Stimulated activated CD4-positive, alpha-beta T cell treated with anti-CD3 and anti-CD28 coated beads, Interleukin-12 subunit alpha, Interleukin-12 subunit beta, amount 100 ng/mL, for 4 hours (primary cell): Measurements from ENCODE around the gene HPCAL1.

Experiments
- DNase-seq: peaks from one replicate; pipeline ENCODE4 v3.0.0-alpha.2; 2020

The HPCAL1 gene

GRCh38 chr2:10269711-10270610, 32.7 kb upstream of the HPCAL1 start:
- no peak for DNase-seq

DNA sequence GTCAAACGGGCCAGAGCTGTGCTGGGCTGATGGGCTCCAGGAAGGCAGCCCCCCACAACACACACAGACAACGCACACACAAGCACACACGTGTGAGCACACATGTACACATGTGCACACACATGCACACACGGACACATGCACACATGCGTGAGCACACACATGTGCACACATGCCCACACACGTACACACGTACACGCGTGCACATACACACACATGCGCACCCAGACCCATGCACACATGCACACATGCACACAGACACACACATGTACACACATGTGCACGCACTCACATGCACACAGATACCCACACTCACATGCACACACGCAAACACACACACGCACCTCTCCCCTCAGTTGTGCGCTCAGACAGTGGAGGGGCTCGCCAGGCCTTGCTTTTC, 31.2 kb upstream of the HPCAL1 start:
- DNase-seq: no peak

- DNase-seq: no peak
These were observed 30.8 kb upstream of the HPCAL1 start for GRCh38 chr2:10271946-10272345.

DNA sequence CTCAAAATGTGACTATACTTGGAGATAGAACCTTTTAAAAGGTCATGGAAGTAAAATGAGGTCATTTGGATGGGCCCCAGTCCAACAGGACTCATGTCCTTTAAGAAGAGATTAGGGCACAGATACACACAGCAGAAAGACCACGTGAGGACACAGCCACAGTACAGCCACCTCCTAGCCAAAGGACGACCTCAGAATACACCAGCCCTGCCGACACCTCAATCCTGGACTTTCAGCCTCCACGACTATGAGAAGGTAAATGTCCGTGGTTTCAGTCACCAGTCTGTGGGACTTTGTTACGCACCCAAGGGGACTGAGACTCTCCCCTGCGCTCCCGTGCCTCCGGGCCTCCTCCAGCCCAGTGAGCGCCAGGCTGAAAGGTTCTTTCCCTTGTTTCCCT, 30.2 kb upstream of the HPCAL1 start:
- no peak for DNase-seq

GRCh38 chr2:10273215-10274175, 29.2 kb upstream of the HPCAL1 start:
- DNase-seq: no peak

- DNase-seq: no peak
These were observed 28.3 kb upstream of the HPCAL1 start for GRCh38 chr2:10274376-10274775.

DNA sequence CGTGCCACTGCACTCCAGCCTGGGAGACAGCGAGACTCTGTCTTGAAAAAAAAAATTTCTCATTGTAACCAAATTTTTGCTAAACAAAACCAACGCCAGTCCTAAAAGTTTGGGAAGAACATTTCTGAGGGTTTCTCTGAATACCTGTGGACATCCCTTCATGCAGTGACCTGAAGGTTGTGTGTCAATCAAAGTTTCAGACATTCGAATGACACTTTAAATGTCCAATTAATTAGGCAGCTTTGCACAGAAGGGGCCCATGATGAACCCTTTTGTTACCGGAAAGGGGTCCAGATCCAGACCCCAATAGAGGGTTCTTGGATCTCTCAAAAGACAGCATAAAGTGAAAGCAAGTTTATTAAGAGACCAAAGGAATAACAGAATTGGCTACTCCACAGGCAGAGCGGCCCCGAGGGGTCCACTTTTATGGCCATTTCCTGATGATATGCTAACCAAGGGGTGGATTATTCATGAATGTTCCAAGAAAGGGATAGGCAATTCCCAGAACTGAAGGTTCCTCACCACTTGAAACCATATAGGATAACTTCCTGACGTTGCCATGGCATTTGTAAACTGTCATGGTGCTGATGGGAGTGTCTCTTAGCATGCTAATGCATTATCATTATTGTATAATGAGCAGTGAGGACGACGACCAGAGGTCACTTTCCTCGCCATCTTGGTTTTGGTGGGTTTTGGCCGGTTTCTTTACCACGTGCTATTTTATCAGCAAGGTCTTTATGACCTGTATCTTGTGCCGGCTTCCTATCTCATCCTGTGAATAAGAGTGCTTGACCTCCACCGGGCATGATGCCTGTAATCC, 27.5 kb upstream of the HPCAL1 start:
- no peak for DNase-seq

DNA sequence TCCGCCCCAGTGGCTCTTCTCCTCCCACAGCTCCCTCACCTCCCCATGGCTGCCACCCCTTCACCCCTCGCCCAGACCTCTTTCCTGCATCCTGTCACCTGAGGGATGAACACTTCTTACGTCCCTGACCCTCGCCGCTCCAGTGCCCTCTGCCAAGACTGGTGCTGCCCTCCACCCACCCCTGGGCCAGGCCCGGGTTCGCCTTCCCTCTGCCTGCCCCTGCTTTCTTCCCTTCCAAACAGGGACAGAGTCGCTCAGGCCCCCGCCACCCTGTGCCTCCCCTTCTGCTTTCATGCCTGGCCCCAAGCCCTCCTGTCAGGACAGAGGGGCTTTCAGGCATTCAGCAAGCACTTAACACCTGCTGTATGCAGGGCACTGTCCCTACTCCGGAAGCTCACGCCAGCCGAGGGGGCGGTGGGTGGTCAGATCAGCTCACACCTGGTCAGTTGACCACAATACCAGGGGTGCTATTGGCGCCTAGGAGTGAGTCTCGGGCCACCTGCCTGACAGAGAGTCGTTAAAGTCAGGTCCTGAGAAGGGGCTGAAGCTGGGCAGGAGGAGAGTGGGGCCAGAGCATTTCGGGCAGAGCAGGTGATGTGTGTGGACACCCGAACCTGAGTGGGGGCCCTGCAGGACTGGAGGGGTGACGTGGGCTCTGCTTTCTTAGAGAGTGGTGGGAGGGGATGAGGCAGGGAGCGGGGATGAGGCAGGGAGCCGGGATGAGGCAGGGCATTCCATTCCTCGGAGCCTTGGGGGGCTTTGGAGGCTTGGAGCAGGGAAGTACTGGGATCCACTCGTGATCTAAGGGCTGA, 26.0 kb upstream of the HPCAL1 start:
- DNase-seq: no peak

DNA sequence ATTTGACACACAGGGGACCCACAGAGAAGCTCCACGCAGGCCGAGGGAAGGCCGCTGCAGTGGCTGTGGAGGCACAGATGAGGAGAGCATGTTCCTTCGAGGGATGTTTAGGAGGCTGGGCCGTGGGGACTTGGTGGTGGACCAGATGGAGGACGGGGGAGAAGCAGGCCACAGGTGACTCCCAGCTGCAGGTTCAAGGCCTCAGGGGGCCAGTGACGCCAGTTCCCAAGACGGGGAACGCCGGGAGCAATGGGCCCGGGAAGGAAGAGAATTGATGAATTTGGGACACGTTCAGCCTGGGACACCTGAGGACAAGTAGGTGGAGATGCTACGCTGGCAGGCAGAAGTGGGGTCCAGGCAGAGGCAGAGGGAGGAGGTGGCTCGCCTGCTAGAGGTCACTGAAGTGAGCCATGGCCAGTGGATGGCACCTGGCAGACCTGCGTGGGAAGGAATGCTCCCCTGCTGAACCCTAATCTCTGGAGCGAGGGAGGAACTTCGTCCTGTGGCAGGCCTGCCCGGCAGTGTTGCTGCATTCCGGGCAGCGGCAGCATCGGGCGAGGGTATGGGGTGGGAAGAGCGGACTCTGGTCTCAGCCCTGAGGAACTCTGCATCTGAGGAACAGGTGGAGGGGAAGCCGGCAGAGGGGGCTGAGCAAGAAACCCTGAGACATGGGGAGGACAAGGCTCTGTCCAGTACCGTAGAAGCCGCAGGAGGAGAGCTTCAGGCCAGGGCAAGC, 25.2 kb upstream of the HPCAL1 start:
- DNase-seq: no peak

- no peak for DNase-seq
These were observed 24.5 kb upstream of the HPCAL1 start for GRCh38 chr2:10278029-10278762.

- DNase-seq: no peak
These were observed 23.8 kb upstream of the HPCAL1 start for GRCh38 chr2:10278763-10279471.

DNA sequence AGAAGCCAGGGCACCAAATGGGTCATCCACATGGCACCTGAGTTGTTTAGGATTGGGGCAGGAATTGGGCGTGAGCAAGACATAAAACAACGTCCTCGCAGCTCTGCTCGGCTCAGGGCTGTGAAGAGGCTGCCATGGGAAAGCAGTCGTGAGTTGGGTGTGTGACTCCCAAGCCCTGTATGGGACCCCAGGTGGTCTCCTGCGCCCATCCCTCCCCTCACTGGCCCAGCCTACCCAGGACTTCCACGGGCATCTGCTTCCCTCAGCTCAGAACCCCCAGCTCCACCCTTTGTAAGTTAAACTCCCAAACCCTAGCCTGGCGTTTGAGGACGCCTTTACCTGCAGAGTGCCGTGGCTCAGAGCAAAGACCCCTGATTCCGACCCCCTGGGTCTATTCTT, 23.2 kb upstream of the HPCAL1 start:
- no peak for DNase-seq

GRCh38 chr2:10279946-10280463, 22.7 kb upstream of the HPCAL1 start:
- DNase-seq: no peak

- DNase-seq: no peak
These were observed 20.8 kb upstream of the HPCAL1 start for GRCh38 chr2:10281891-10282290.

DNA sequence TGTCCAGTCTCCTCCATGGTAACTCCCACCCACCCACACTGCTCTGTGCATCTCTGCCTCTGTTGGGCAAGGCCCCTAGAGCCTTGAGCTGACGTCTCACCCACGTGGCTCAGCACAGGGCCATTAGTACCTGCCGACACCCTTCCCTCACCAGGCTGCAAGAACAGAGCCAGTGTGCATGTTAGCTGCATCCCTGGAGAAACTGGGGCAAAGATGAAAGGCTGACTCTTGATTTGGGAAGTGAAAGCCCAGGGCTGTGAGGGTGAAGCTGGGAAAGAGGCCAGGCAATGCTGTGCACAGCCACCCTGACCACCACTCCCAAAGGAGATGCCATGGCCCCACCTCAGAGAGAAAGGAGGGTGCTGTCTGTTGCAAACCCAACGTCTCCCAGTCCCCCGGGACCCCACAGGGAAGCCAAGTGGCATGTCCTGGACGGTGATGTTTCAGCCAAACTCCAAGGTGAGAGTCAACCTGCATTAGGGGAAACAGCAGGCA, 20.0 kb upstream of the HPCAL1 start:
- no peak for DNase-seq

GRCh38 chr2:10283106-10284062, 19.3 kb upstream of the HPCAL1 start:
- DNase-seq: no peak

DNA sequence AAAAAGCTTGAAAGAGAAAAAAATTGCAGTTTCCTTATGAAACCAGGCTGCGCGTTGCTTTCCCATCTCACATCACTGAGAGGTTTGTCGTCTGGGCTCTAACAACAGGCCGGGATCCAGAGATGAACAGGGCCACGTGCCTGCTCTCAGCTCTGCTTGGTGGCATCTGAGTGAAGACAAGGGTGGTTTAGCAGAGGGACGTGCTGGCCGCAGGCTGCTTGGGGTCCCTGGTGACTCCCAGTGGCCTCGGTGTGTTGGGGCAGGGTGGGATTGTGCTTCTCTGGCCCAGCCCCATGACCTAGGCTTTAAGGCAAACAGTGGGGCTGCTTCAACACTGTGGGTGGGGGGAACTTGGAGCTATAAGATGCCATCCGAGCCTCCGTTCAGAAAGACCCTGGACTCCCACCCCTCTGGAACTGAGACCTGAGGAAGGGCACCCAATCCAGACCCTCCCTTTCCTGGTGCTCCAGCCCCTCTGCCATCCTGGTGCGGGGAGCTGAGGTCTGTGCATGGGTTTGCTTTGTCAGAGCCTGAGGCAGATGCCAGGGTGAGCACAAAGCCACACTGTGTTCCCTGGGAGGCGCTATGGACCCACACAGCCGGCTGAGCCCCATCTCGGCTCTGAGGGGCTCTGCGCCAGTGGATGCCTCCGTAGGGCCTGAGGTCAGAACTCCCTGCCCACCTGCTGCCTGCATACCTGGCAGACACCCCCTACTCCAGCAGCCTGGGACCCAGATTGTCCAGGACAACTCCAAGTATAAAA, 18.4 kb upstream of the HPCAL1 start:
- no peak for DNase-seq
